SK-N-SH (cell line): ENCODE measurements around the gene DSE. TPM values are rescaled to one million over a fixed set of nuclear protein-coding genes. Genes with fewer than 3 reads are reported as not detected.

Experiments
- CTCF ChIA-PET: fragments of 300-600, 350-600 bp; formaldehyde crosslinking; extraction: SDS; loops from one replicate; lab custom pipeline; 2021; lab: Yijun Ruan, JAX
- POLR2A ChIA-PET: fragments of 350-600 bp; sonication (Branson Sonifier 250); formaldehyde crosslinking; extraction: SDS; loops from one replicate; lab custom pipeline; 2020; ENCODE audit warnings: antibody characterized with exemption, inconsistent platforms; lab: Yijun Ruan, JAX
- DNase-seq: peaks from one replicate; pipeline ENCODE4 v3.0.0; 2012
- H2AFZ ChIP-seq: fragments of 200-600 bp; sonication (generic); 2 replicates; pipeline ENCODE4 v1.8.1; 2016; ENCODE audit warnings: antibody characterized with exemption, mild to moderate bottlenecking, low read depth
- H3F3A ChIP-seq: fragments of 200-600 bp; sonication (generic); replicated peaks from 2 replicates; pipeline ENCODE3; 2016; ENCODE audit warnings: antibody characterized with exemption, mild to moderate bottlenecking; ENCODE audit not compliant: insufficient read depth
- H3K27ac ChIP-seq, 2 experiments: fragments of 200-500 bp in 1 of 2; fragments of 200-600 bp in 1 of 2; sonication (Bioruptor generic) in 1 of 2; sonication (generic), shearing (Covaris generic) in 1 of 2; 2 replicates each; pipeline versions ENCODE4 v1.5.1 to v1.6.1; 2014 to 2016; ENCODE audit warnings: low read depth in 2 of 2, inconsistent platforms in 1 of 2, low read length in 1 of 2, mild to moderate bottlenecking in 1 of 2, mixed read lengths in 1 of 2
- H3K27me3 ChIP-seq: fragments of 200-600 bp; sonication (generic), shearing (Covaris generic); 2 replicates; pipeline ENCODE4 v1.6.1; 2016; ENCODE audit warnings: mixed run types; ENCODE audit not compliant: insufficient read depth
- H3K36me3 ChIP-seq, 2 experiments: fragments of 200-500 bp in 1 of 2; fragments of 200-600 bp in 1 of 2; sonication (Bioruptor generic) in 1 of 2; sonication (generic) in 1 of 2; replicated peaks in 1 of 2; 2 replicates each; pipeline versions ENCODE3 to v1.5.1; 2014 to 2016; ENCODE audit warnings: low read length in 1 of 2, mild to moderate bottlenecking in 1 of 2; ENCODE audit not compliant: insufficient read depth in 2 of 2, control insufficient read depth in 1 of 2
- H3K4me1 ChIP-seq, 2 experiments: fragments of 200-500 bp in 1 of 2; fragments of 200-600 bp in 1 of 2; sonication (Bioruptor generic) in 1 of 2; sonication (generic), shearing (Covaris generic) in 1 of 2; 2 replicates each; pipeline versions ENCODE4 v1.5.1 to v1.6.1; 2014 to 2016; ENCODE audit warnings: low read depth in 1 of 2, low read length in 1 of 2, mixed run types in 1 of 2; ENCODE audit not compliant: insufficient read depth in 2 of 2, control insufficient read depth in 1 of 2
- H3K4me2 ChIP-seq: fragments of 200-600 bp; sonication (generic), shearing (Covaris generic); 2 replicates; pipeline ENCODE4 v1.6.1; 2017; ENCODE audit warnings: mixed run types
- H3K4me3 ChIP-seq, 2 experiments: fragments of 200-500 bp in 1 of 2; fragments of 200-600 bp in 1 of 2; sonication (Bioruptor generic) in 1 of 2; sonication (generic), shearing (Covaris generic) in 1 of 2; 2 replicates each; pipeline versions ENCODE4 v1.5.1 to v1.8.1; 2014 to 2016; ENCODE audit warnings: low read depth in 2 of 2, inconsistent platforms in 1 of 2, low read length in 1 of 2, mild to moderate bottlenecking in 1 of 2, mixed read lengths in 1 of 2, moderate library complexity in 1 of 2
- H3K79me2 ChIP-seq: fragments of 200-600 bp; sonication (generic); 2 replicates; pipeline ENCODE4 v1.8.1; 2017; ENCODE audit warnings: mild to moderate bottlenecking; ENCODE audit not compliant: insufficient read depth
- H3K9ac ChIP-seq: fragments of 200-600 bp; sonication (generic); 2 replicates; pipeline ENCODE4 v1.6.1; 2017; ENCODE audit warnings: mixed run types
- H3K9me2 ChIP-seq: fragments of 200-600 bp; sonication (generic); 2 replicates; pipeline ENCODE4 v1.6.1; 2017; ENCODE audit warnings: mixed run types
- H3K9me3 ChIP-seq: fragments of 200-600 bp; sonication (generic); 2 replicates; pipeline ENCODE4 v1.6.1; 2017; ENCODE audit warnings: mixed run types, mild to moderate bottlenecking, moderate library complexity
- H4K20me1 ChIP-seq: fragments of 200-600 bp; sonication (generic); 2 replicates; pipeline ENCODE4 v1.6.1; 2017; ENCODE audit warnings: mild to moderate bottlenecking, mixed run types; ENCODE audit not compliant: insufficient read depth
- CHD2 ChIP-seq: fragments of 150-350 bp; IDR thresholded peaks from 2 replicates; pipeline ENCODE4 v1.6.1; 2018; ENCODE audit warnings: low read length; ENCODE audit not compliant: partially characterized antibody
- ELF1 ChIP-seq: IDR thresholded peaks from 2 replicates; pipeline ENCODE4 v1.4.0; 2012
- FOXJ3 ChIP-seq: sonication (generic); formaldehyde crosslinking; IDR thresholded peaks from 2 replicates; pipeline ENCODE4 v1.5.1; 2020; ENCODE audit warnings: mild to moderate bottlenecking, missing genetic modification reagents
- FOXM1 ChIP-seq: IDR thresholded peaks from 2 replicates; pipeline ENCODE4 v1.4.0; 2012; ENCODE audit warnings: low read depth, mild to moderate bottlenecking
- GABPA ChIP-seq: IDR thresholded peaks from 2 replicates; pipeline ENCODE4 v1.4.0; 2012; ENCODE audit warnings: low read depth, mild to moderate bottlenecking
- JUND ChIP-seq: IDR thresholded peaks from 2 replicates; pipeline ENCODE4 v1.4.0; 2012
- MAX ChIP-seq: IDR thresholded peaks from 2 replicates; pipeline ENCODE4 v1.4.0; 2012; ENCODE audit warnings: low read depth
- MEF2A ChIP-seq: IDR thresholded peaks from 2 replicates; pipeline ENCODE4 v1.4.0; 2012; ENCODE audit warnings: low read depth, borderline replicate concordance
- MXI1 ChIP-seq: IDR thresholded peaks from 2 replicates; pipeline ENCODE4 v1.6.1; 2012; ENCODE audit warnings: mild to moderate bottlenecking, low read depth, low read length, improper control_type of control experiment
- NFIC ChIP-seq: IDR thresholded peaks from 2 replicates; pipeline ENCODE4 v1.4.0; 2012; ENCODE audit warnings: borderline replicate concordance
- NRF1 ChIP-seq: IDR thresholded peaks from 2 replicates; pipeline ENCODE4 v1.6.1; 2012; ENCODE audit warnings: low read depth, mild to moderate bottlenecking, low read length
- RCOR1 ChIP-seq: fragments of 150-350 bp; IDR thresholded peaks from 2 replicates; pipeline ENCODE4 v1.6.1; 2017; ENCODE audit warnings: antibody characterized with exemption, low read length
- RXRA ChIP-seq: IDR thresholded peaks from 2 replicates; pipeline ENCODE4 v1.4.0; 2012; ENCODE audit warnings: low read depth, mild to moderate bottlenecking, borderline replicate concordance
- SIN3A ChIP-seq: IDR thresholded peaks from 2 replicates; pipeline ENCODE4 v1.6.1; 2012; ENCODE audit warnings: low read depth, mild to moderate bottlenecking, low read length, moderate library complexity, borderline replicate concordance
- TCF12 ChIP-seq: IDR thresholded peaks from 2 replicates; pipeline ENCODE4 v1.4.0; 2012
- YY1 ChIP-seq: IDR thresholded peaks from 2 replicates; pipeline ENCODE4 v1.4.0; 2012; ENCODE audit warnings: low read depth, mild to moderate bottlenecking
- WGBS: methylation state at CpG from one replicate; pipeline ENCODE4 v1.1.6; 2017; ENCODE audit warnings: low lambda C conversion rate; 5-methylcytosine and 5-hydroxymethylcytosine counted together
- polyA plus RNA-seq, 3 experiments: library from polyadenylated mRNA; depleted of rRNA; stranded (reverse); fragments of >200 nt; gene quantifications; 2 replicates each; pipeline ENCODE4 v1.2.3, GENCODE V29; 2012
- TF ChIP-seq, protein P1 (sequence below): IDR thresholded peaks from 2 replicates; pipeline ENCODE4; 2012
- TF ChIP-seq, protein P2 (sequence below): IDR thresholded peaks from 2 replicates; pipeline ENCODE4 v1.4.0; 2012; ENCODE audit warnings: low read depth, borderline replicate concordance

The DSE gene
- polyA plus RNA-seq, 1 of the 3 experiments (the other 2 are of a cell fraction): 12.7 TPM

DNA sequence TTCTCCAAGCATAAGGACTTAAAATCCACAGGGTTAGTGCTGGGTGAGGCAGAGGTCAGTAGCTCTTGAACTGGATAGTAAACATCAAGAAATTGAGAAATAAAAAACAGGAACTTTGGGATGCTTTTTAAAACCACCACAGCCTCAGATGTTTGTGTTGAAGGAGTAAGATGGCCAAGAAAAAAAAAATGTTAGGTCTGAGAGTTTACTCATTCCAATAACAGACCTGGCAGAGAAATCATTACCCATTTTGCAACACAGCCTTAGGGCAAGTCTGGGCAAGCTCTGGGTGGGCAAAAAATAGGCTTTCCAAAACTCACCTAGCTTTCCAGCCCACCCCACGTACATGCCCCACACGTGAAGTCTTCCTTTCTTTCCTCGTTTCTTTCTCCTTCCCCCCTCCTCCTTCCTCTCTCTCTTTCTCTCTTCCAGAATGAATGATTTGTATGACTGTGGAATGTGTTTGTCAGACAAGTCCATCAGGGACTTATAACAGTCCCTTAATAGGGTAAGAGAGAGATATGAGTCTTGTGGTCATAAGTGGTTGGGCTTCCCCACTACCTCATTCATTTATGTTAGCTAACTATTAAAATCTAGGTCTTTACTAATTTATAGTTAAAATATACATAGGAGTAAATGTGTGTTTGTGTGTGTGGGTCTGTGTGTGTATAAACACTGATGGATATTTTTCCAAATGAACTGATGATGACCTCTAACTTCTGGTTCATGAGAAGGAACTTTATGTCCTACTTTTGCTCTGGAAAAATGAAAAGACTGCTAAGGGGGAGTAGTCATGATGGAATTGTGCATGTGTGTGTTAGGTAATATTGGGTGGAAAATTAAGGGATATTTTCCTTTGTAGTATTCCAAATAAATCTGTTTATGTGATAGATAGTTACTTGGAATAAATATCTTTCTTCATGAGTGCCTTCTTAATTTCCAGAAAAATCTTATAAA, 18.0 kb upstream of the DSE start:
- Histone ChIP-seq H3K9me3 (no peaks in the 10 kb centered on the region), H3K9ac (no peak overlapping the region), H3K79me2 (no peaks in the 10 kb centered on the region), H3F3A (peaks cover 5% of the 10 kb centered on the region), H3K27me3 (no peaks in the 10 kb centered on the region), H3K4me2 (no peak overlapping the region), H3K9me2 (no peaks in the 10 kb centered on the region), H3K4me3 (no peak overlapping the region), H3K36me3 (no peaks in the 10 kb centered on the region), H3K4me1 (peaks cover 0 to 8% of the 10 kb centered on the region in 2 experiments; a peak in 2 of 4 replicates), H2AFZ (peak overlapping the region; percentile 52; the same call in 1 of the 2 replicates), H3K27ac (no peak overlapping the region), H4K20me1 (no peaks in the 10 kb centered on the region)
- ChIA-PET POLR2A (no interaction called here), CTCF (interaction anchor here (0.6 to 1.5 kb wide), 3 partner anchors 20 to 208 kb away, joined by 3 to 7 read pairs (median 5); no protein-coding TSS in a partner anchor)
- TF ChIP-seq SIN3A (no peak), ELF1 (no peak), CHD2 (no peak)
- 74% methylated on average over 3 of the region's 3 CpGs for WGBS
- DNase-seq: no peak

DNA sequence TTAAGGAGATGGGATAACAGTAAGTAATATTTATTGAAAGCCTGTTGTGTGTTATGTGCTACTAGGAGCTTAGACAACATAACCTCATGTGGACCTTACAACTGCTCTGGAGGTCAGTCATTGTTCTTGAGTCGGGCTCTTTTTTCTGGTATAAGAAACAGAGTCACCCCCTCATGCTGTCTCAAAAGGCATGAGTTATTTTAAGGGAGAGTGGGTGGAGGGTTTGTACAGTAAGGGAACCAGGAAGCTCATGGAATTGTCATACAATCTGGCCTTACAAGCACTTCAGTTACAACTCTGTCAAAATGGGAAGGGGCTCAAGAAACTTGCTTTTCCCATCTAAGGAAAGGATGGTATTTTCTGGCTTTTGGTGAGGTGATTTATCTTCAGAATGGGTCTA, 16.5 kb upstream of the DSE start:
- Histone ChIP-seq H2AFZ (no peak overlapping the region), H3K4me2 (no peak overlapping the region), H3K36me3 (no peaks in the 10 kb centered on the region), H3K4me3 (no peak overlapping the region), H3K9me2 (no peaks in the 10 kb centered on the region), H4K20me1 (no peaks in the 10 kb centered on the region), H3K9me3 (no peaks in the 10 kb centered on the region), H3K27me3 (no peaks in the 10 kb centered on the region), H3K9ac (no peak overlapping the region), H3K27ac (no peak overlapping the region), H3K4me1 (peaks cover 0 to 8% of the 10 kb centered on the region in 2 experiments; a peak in 2 of 4 replicates), H3K79me2 (no peaks in the 10 kb centered on the region), H3F3A (peaks cover 5% of the 10 kb centered on the region)
- CTCF ChIA-PET: interaction anchor here (1.5 kb wide), 1 partner anchor 207 kb away, joined by 5 read pairs; no protein-coding TSS in a partner anchor
- TF ChIP-seq RXRA (no peak), FOXM1 (no peak), YY1 (no peak), FOXJ3 (no peak), MAX (no peak), GABPA (no peak), MEF2A (no peak), NRF1 (no peak), JUND (no peak)
- WGBS: 86% methylated on average over 1 of the region's 1 CpG
- POLR2A ChIA-PET: no interaction called here
- DNase-seq: no peak

DNA sequence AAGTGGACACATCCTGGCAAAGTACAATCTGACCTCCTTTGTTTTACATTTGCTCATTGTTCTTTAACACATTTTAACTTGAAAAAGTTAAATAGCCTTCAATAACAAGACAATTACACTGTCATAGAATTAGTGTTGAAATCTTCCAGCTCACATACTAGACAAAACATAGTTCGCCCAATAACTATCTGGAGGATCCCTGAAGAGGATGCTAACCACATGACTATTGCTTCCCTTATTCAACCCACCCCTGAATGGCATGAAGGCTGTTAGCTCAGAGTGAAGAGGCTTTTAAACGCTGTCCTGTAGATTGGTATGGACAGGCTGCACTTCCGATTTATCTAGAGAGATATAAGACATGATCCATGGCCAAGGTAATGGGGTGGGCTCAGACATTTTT, 15.0 kb upstream of the DSE start:
- no peak overlapping the region for H3K9ac ChIP-seq
- ChIA-PET POLR2A (no interaction called here), CTCF (interaction anchor here (0.5 to 1.3 kb wide), 4 partner anchors 68 to 448 kb away, joined by 3 to 4 read pairs (median 3); no protein-coding TSS in a partner anchor)
- H3K4me2 ChIP-seq: no peak overlapping the region
- H4K20me1 ChIP-seq: no peaks in the 10 kb centered on the region
- no peak overlapping the region for H2AFZ ChIP-seq
- H3K4me3 ChIP-seq: no peak overlapping the region
- no peak overlapping the region for H3K27ac ChIP-seq
- no peak for DNase-seq
- no peaks in the 10 kb centered on the region for H3K79me2 ChIP-seq
- TF ChIP-seq NFIC: no peak
- TF ChIP-seq RCOR1: no peak
- TF ChIP-seq, protein P1, sequence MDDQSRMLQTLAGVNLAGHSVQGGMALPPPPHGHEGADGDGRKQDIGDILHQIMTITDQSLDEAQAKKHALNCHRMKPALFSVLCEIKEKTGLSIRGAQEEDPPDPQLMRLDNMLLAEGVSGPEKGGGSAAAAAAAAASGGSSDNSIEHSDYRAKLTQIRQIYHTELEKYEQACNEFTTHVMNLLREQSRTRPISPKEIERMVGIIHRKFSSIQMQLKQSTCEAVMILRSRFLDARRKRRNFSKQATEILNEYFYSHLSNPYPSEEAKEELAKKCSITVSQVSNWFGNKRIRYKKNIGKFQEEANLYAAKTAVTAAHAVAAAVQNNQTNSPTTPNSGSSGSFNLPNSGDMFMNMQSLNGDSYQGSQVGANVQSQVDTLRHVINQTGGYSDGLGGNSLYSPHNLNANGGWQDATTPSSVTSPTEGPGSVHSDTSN: no peak
- no peak for TF ChIP-seq MXI1
- TF ChIP-seq, protein P2, sequence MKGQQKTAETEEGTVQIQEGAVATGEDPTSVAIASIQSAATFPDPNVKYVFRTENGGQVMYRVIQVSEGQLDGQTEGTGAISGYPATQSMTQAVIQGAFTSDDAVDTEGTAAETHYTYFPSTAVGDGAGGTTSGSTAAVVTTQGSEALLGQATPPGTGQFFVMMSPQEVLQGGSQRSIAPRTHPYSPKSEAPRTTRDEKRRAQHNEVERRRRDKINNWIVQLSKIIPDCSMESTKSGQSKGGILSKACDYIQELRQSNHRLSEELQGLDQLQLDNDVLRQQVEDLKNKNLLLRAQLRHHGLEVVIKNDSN: no peak
- TF ChIP-seq MAX: no peak
- no peak for TF ChIP-seq MEF2A
- TF ChIP-seq ELF1: no peak
- no peak for TF ChIP-seq TCF12
- H3K4me1 ChIP-seq: peaks cover 0 to 8% of the 10 kb centered on the region in 2 experiments; a peak in 2 of 4 replicates
- H3K36me3 ChIP-seq: no peaks in the 10 kb centered on the region
- H3F3A ChIP-seq: peaks cover 5% of the 10 kb centered on the region
- no peaks in the 10 kb centered on the region for H3K27me3 ChIP-seq
- H3K9me3 ChIP-seq: no peaks in the 10 kb centered on the region
- WGBS: 94% methylated on average over 3 of the region's 3 CpGs
- H3K9me2 ChIP-seq: no peaks in the 10 kb centered on the region
